Adrenal gland (tissue), 5 donors: ENCODE measurements around the gene NEU1.

Source experiments
- CTCF ChIP-seq, 6 experiments: fragments of 450-650 bp in 4 of 6; fragments of 200-600 bp in 2 of 6; sonication (generic) in 1 of 6; IDR thresholded peaks; 1 replicate in 5 of 6; 2 replicates in 1 of 6; pipeline versions ENCODE4 v1.5.1 to v1.8.0; 2016 to 2021; ENCODE audit warnings: antibody characterized with exemption in 6 of 6, mild to moderate bottlenecking in 2 of 6, moderate library complexity in 1 of 6
- POLR2A ChIP-seq, 2 donors: fragments of 450-650 bp; IDR thresholded peaks; one replicate each; pipeline ENCODE4 v1.6.1; 2017; ENCODE audit warnings: antibody characterized with exemption in 2 of 2, mild to moderate bottlenecking in 2 of 2, moderate library complexity in 1 of 2
- donor health status: DM: no; HTN: no; CAD: no.

GRCh38 chr6:31899215-31899614 lies 36.6 kb upstream of the NEU1 start:
- TF ChIP-seq CTCF (IDR thresholded peaks at IDR 0.05) (no peak), POLR2A (IDR thresholded peaks at IDR 0.05) (no peak)
